ENCODE measurements around the gene GUCA1A.
"Not testable (repeated sequence)": the region's sequence is repeated elsewhere in the genome, so short reads cannot be mapped to it uniquely, and the experiment has no call there.

Gene GUCA1A

DNA sequence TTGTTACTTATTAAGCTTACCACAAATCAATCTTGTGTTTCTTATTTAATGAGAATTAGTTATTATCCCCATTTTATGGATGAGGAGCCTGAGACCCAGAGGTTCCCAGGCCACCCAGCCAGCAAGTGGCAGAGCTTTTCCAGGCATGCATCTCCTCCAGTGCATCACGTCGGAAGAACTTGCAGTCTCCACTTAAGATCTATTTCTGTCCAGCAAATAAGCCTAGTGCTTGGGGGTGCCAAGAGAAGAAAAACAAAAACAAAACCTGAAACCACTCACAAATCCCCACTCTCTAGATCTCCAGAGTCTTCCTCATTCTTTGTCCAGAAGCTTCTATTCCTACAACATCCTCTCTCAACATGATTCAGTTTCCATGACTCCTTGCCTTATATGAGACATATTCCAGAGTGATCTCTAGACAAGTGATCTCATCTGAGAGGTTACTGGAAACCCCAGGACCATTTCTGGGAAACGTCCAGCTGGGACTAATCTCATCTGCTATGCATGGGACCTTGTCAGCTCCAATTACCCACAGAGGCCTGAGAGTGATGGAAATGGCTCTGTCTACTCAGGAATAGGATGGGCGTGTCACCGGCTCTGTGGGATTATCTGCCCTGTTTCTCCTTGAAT, 17.5 kb downstream of the GUCA1A start:
- TF ChIP-seq CTCF (conservative IDR thresholded peaks at IDR 0.05; ENCODE audit: low read depth), result no peak
- ChIA-PET POLR2A (ENCODE audit: low non-redundant PET) (no interaction called here), CTCF (interaction anchor here (0.8 kb wide), 1 partner anchor 968 kb away, joined by 3 read pairs; no protein-coding TSS in a partner anchor)
- no peak overlapping the region for H3K27ac ChIP-seq
- DNase-seq (ENCODE audit: low spot score), result no peak

- DNase-seq (ENCODE audit: low spot score); CTCF ChIA-PET; POLR2A ChIA-PET (ENCODE audit: low non-redundant PET): not testable (repeated sequence)
- H3K27ac ChIP-seq, result peak overlapping the region; percentile 45
Observed at GRCh38 chr6:42192385-42192784, 19.2 kb downstream of the GUCA1A start.

GRCh38 chr6:42193491-42193894, 20.3 kb downstream of the GUCA1A start:
- peak overlapping the region; percentile 84 for H3K27ac ChIP-seq
- peak; percentile 87 for DNase-seq (ENCODE audit: low spot score)
- TF ChIP-seq CTCF (conservative IDR thresholded peaks at IDR 0.05; ENCODE audit: low read depth), result no peak
- POLR2A ChIA-PET (ENCODE audit: low non-redundant PET), result no interaction called here
- CTCF ChIA-PET, result interaction anchor here (0.5 to 1.2 kb wide), 2 partner anchors 354 to 615 kb away, joined by 5 to 8 read pairs; no protein-coding TSS in a partner anchor

DNA sequence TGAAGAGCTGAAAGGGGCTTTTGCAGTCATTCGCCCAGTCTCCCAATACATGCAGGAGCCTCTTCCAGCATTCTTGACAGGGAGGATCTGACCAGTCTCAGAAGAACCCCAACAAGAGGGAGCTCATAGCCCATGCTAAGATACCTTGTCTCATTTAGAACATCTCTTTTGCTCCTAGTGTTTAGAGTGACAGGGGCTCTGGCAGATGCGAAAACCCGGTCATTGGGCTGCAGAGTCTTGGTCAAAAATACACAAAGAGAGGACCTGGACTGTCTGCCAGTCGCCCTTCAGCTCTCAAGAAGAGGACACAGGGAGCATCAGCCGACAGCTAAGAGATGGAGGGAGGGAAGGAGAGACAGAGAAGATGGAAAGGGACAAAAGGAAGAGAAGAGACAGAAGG, 20.9 kb downstream of the GUCA1A start:
- H3K27ac ChIP-seq, result peak overlapping the region; percentile 84
- POLR2A ChIA-PET (ENCODE audit: low non-redundant PET), result no interaction called here
- DNase-seq (ENCODE audit: low spot score), result peak; percentile 24
- no peak for TF ChIP-seq CTCF (conservative IDR thresholded peaks at IDR 0.05; ENCODE audit: low read depth)
- CTCF ChIA-PET, result interaction anchor here (1.2 kb wide), 1 partner anchor 354 kb away, joined by 5 read pairs; no protein-coding TSS in a partner anchor

GRCh38 chr6:42195415-42195814, 22.3 kb downstream of the GUCA1A start:
- CTCF ChIA-PET, result no interaction called here
- H3K27ac ChIP-seq, result peak overlapping the region; percentile 84
- POLR2A ChIA-PET (ENCODE audit: low non-redundant PET), result no interaction called here
- no peak for TF ChIP-seq CTCF (conservative IDR thresholded peaks at IDR 0.05; ENCODE audit: low read depth)
- DNase-seq (ENCODE audit: low spot score), result no peak

DNA sequence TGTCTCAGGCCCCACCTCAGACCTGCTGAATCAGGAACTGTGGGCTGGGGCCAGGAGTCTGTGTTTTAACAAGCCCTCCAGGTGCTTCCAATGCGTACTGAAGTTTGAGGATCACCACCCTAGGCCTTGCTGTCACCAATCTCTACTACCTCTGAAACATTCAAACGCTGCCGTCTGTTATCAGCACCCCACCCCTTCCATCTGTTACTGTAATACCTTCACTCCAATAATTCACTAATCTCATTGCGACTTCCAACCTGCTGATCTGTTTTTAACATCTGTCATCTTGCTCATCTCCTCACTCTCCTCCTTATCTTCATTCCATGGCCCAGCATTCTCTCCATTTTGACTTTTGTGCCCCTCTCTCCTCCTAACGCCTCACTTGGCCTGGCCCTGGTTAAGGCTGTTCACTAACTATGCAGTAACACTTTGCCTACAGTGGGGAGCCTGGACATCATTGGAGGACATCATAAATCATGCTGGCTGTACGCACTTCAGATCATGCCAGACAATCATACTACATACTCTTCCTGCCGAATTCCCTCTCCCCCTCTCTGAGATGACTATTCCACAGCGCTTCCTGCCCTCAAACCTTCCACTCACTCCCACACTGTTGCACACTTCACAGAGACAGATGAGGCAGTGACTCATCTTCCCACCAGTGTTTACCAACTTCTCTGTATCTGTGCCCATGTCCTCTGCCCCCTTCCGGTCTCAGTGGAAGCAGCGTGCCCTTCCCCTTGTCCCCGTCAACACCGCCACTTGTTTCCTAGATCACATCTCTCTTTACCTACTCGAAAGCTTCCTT, 24.6 kb downstream of the GUCA1A start:
- TF ChIP-seq CTCF (conservative IDR thresholded peaks at IDR 0.05; ENCODE audit: low read depth), result no peak
- H3K27ac ChIP-seq, result peak overlapping the region; percentile 42
- ChIA-PET POLR2A (ENCODE audit: low non-redundant PET) (no interaction called here), CTCF (no interaction called here)
- DNase-seq (ENCODE audit: low spot score), result no peak
